Measurements from ENCODE around the gene CLCN6. TPM values are rescaled to one million over a fixed set of nuclear protein-coding genes. Genes with fewer than 3 reads are reported as not detected.

The CLCN6 gene
- total RNA-seq, 2 donors from 2014 or later: 29.6 to 31.5 TPM

DNA sequence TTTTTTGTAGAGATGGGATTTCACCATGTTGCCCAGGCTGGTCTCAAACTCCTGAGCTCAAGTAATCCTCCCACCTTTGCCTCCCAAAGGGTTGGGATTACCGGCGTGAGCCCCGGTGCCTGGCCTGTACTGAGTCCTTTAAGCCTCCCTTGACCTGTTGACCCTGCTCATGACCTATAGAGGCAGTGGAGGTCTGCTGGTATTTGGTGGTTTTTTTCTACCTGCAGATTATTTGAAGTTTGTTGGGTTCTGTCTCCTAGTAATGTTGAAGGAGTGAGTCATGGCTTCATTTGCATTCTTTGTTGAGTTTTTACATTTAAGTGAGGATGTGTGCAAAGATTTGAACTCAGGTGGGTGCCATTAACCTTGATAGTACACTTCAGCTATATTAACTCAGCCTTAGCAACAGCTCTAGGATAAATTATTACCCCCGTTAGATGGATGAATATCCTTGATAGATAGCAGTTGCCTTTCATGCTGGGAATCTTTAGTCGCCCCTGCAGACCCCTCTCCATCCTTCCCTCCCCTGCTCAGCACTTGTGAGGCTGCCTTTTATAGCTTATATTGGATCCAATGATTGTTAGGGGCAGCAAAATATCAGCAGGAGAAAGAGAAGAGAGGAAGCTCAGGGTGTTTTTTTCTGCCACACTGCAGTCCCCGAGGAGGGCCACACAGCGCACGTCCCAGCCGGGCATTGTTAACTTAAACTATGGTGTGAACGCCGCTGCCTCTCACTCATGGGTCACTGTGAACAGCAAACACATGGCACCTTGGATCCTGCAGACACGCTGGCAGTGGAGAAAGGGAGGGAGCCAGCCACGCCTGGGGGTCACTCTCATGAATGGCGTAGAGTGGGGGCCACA lies 67.6 kb downstream of the CLCN6 start:
- WGBS, 2 experiments (ENCODE audit: insufficient coverage in 1 of 2, insufficient read length in 1 of 2): 93 to 95% methylated on average over 9 to 14 of the region's 14 CpGs
- Mint-ChIP-seq H3K9me3 (no peaks in the 10 kb centered on the region), H3K27me3 (ENCODE audit: insufficient read depth) (no peaks in the 10 kb centered on the region), H3K36me3 (ENCODE audit: low read depth) (no peaks in the 10 kb centered on the region), H3K4me1 (peaks cover 20% of the 10 kb centered on the region), H3K27ac (no peak overlapping the region), H3K4me3 (no peak overlapping the region)
- no peak overlapping the region for H3K9ac ChIP-seq (ENCODE audit: extremely low read depth, low read length, poor library complexity, severe bottlenecking)
- TF ChIP-seq, protein P1, sequence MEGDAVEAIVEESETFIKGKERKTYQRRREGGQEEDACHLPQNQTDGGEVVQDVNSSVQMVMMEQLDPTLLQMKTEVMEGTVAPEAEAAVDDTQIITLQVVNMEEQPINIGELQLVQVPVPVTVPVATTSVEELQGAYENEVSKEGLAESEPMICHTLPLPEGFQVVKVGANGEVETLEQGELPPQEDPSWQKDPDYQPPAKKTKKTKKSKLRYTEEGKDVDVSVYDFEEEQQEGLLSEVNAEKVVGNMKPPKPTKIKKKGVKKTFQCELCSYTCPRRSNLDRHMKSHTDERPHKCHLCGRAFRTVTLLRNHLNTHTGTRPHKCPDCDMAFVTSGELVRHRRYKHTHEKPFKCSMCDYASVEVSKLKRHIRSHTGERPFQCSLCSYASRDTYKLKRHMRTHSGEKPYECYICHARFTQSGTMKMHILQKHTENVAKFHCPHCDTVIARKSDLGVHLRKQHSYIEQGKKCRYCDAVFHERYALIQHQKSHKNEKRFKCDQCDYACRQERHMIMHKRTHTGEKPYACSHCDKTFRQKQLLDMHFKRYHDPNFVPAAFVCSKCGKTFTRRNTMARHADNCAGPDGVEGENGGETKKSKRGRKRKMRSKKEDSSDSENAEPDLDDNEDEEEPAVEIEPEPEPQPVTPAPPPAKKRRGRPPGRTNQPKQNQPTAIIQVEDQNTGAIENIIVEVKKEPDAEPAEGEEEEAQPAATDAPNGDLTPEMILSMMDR (conservative IDR thresholded peaks at IDR 0.05): no peak
- no peak overlapping the region for H3K4me3 ChIP-seq (ENCODE audit: low read length)
- DNase-seq: no peak
- H3K9me3 ChIP-seq (ENCODE audit: control insufficient read depth, low read length): no peaks in the 10 kb centered on the region
- H3K27ac ChIP-seq (ENCODE audit: low read depth, low read length): no peak overlapping the region
- no peaks in the 10 kb centered on the region for H3K27me3 ChIP-seq (ENCODE audit: control insufficient read depth, insufficient read depth, low read length, poor library complexity, severe bottlenecking)
- H3K36me3 ChIP-seq (ENCODE audit: control insufficient read depth, insufficient read depth, low read length): no peaks in the 10 kb centered on the region
- peaks cover 9% of the 10 kb centered on the region for H3K4me1 ChIP-seq (ENCODE audit: control insufficient read depth, insufficient read depth, low read length)

GRCh38 chr1:11874258-11874562 lies 68.2 kb downstream of the CLCN6 start:
- H3K27ac ChIP-seq (ENCODE audit: low read depth, low read length): no peak overlapping the region
- H3K36me3 ChIP-seq (ENCODE audit: control insufficient read depth, insufficient read depth, low read length): no peaks in the 10 kb centered on the region
- no peaks in the 10 kb centered on the region for H3K36me3 Mint-ChIP-seq (ENCODE audit: low read depth)
- DNase-seq: no peak
- H3K4me3 ChIP-seq (ENCODE audit: low read length): no peak overlapping the region
- H3K9me3 ChIP-seq (ENCODE audit: control insufficient read depth, low read length): no peaks in the 10 kb centered on the region
- H3K27me3 Mint-ChIP-seq (ENCODE audit: insufficient read depth): no peaks in the 10 kb centered on the region
- H3K27ac Mint-ChIP-seq: no peak overlapping the region
- no peak overlapping the region for H3K4me3 Mint-ChIP-seq
- H3K9ac ChIP-seq (ENCODE audit: extremely low read depth, low read length, poor library complexity, severe bottlenecking): no peak overlapping the region
- peaks cover 20% of the 10 kb centered on the region for H3K4me1 Mint-ChIP-seq
- no peaks in the 10 kb centered on the region for H3K27me3 ChIP-seq (ENCODE audit: control insufficient read depth, insufficient read depth, low read length, poor library complexity, severe bottlenecking)
- H3K9me3 Mint-ChIP-seq: no peaks in the 10 kb centered on the region
- TF ChIP-seq, protein P1 (conservative IDR thresholded peaks at IDR 0.05): no peak
- H3K4me1 ChIP-seq (ENCODE audit: control insufficient read depth, insufficient read depth, low read length): peaks cover 9% of the 10 kb centered on the region
- WGBS, 2 experiments (ENCODE audit: insufficient coverage in 1 of 2, insufficient read length in 1 of 2): 85 to 86% methylated on average over 8 to 10 of the region's 10 CpGs

DNA sequence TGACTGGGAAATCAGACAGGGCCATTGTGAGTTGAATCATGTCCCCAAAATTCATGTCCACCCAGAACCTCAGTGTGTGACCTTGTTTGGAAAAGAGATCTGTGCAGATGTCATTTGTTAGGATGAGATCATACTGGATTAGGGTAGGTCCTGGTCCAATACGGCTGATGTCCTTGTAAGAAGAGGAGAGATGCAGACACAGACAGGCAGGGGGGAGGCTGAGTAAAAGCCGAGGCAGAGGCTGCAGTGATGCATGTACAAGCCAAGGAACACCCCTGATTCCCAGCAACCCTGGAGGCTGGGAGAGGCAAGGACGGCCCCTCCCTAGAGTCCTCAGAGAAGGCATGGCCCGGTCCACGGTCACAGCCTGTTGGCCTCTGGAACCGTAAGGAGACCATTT lies 68.6 kb downstream of the CLCN6 start:
- H3K4me1 Mint-ChIP-seq: peaks cover 20% of the 10 kb centered on the region

More for the DNA sequence above, 68.6 kb downstream of the CLCN6 start:
- H3K27ac ChIP-seq (ENCODE audit: low read depth, low read length): no peak overlapping the region
- no peaks in the 10 kb centered on the region for H3K9me3 ChIP-seq (ENCODE audit: control insufficient read depth, low read length)
- no peaks in the 10 kb centered on the region for H3K27me3 ChIP-seq (ENCODE audit: control insufficient read depth, insufficient read depth, low read length, poor library complexity, severe bottlenecking)
- no peaks in the 10 kb centered on the region for H3K27me3 Mint-ChIP-seq (ENCODE audit: insufficient read depth)
- no peak for DNase-seq
- TF ChIP-seq, protein P1 (conservative IDR thresholded peaks at IDR 0.05): no peak
- H3K4me3 ChIP-seq (ENCODE audit: low read length): no peak overlapping the region
- 80 to 81% methylated on average over 6 of the region's 6 CpGs for WGBS, 2 experiments (ENCODE audit: insufficient coverage in 1 of 2, insufficient read length in 1 of 2)
- H3K36me3 Mint-ChIP-seq (ENCODE audit: low read depth): no peaks in the 10 kb centered on the region
- H3K4me3 Mint-ChIP-seq: no peak overlapping the region
- peaks cover 9% of the 10 kb centered on the region for H3K4me1 ChIP-seq (ENCODE audit: control insufficient read depth, insufficient read depth, low read length)
- H3K9me3 Mint-ChIP-seq: no peaks in the 10 kb centered on the region
- no peak overlapping the region for H3K9ac ChIP-seq (ENCODE audit: extremely low read depth, low read length, poor library complexity, severe bottlenecking)
- H3K36me3 ChIP-seq (ENCODE audit: control insufficient read depth, insufficient read depth, low read length): no peaks in the 10 kb centered on the region
- no peak overlapping the region for H3K27ac Mint-ChIP-seq
